NCI-H1092 (cell line): ENCODE results near the gene RIC1.
"Not testable (repeated sequence)": the region's sequence is repeated elsewhere in the genome, so short reads cannot be mapped to it uniquely, and the experiment has no call there.

Experiments
- DNase-seq: peaks from one replicate; lab custom pipeline; 2025; lab: John Stamatoyannopoulos, UW

RIC1 gene

GRCh38 chr9:5790923-5791322 is 162.0 kb downstream of the RIC1 start:
- DNase-seq = no peak

DNA sequence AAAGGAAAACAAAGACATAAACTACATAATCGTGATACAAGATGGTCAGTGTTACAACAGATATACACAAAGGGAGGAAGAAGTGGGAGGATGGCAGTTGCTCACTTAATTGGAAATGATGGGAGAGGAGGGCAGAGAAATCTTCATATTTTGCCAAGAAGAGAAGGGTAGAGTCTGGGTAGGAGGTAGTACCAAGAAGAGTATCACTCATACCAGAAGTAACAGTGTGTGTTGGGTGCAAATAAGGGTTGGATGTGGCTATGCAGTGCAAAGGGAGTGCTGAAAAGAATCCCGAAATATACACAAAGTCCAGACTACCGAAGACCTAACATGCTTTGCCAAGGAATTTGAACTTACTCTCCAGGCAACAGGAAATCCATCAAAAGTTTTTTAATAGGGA is 163.0 kb downstream of the RIC1 start:
- no peak for DNase-seq

DNA sequence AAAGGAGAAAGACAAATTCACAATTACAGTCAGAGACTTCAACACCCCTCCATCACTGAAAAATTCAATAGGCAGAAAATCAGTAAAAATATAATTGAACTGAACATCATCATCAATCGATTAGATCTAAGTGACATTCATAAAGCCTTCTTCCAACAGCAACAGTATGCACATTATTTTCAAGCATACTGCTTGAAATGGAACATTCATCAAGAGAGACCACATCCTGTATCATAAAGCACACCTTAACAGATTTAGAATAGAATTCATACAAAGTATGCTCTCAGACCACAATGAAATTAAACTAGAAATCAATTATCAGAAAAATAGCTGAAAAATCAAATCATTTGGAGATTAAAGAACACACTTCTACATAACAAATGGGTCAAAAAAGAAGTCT is 164.9 kb downstream of the RIC1 start:
- DNase-seq = no peak

- no peak for DNase-seq
Observed at GRCh38 chr9:5796298-5796697, 167.4 kb downstream of the RIC1 start.

DNA sequence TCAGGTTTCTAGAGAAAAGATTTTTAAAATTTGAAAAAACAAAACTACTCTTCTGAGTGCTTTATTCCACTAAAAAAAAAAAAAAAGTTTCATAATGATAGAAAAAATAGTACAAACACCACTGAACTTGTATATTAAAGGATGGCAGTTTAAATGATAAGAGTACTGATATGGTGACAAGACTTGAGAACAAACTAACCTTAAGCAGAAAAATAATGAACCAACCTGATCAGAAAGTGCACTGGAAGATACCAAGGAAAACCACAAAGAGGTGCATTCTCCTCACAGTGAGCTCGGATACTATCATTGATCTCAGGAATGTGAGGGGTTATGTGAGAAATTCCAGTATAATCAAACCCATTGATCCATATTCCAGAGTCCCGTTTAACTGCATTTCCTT is 169.7 kb downstream of the RIC1 start:
- no peak for DNase-seq

DNA sequence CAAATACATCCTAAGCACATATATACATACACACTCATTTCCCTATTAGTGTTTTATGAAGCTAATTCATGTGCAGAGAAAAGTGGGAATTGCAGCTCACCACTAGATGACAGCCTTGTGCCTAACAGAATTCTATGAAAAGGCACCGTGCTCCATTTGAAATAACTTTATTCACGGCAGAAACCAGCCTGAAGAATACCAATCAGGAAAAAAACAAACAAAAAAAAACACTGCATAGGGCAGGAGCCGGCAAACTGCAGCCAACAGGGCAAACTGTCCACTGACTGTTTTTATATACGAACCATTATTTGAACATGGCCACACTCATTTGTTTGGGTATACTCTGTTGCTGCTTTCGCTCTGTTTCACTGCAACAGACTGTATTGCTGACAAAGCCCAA is 170.4 kb downstream of the RIC1 start:
- no peak for DNase-seq

DNA sequence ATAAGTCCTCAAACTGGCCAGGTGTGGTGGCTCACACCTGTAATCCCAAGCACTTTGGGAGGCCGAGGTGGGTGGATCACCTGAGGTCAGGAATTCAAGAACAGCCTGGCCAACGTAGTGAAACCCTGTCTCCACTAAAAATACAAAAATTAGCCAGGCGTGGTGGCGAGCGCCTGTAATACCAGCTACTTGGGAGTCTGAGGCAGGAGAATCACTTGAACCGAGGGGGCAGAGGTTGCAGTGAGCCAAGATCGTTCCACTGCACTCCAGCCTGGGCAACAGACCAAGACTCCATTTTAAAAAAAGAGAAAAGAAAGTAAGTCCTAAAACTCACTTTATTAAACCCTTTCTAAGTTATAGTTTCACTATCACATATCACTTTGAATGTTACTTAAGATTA is 171.5 kb downstream of the RIC1 start:
- DNase-seq = not testable (repeated sequence)

GRCh38 chr9:5800969-5801738 is 172.2 kb downstream of the RIC1 start:
- DNase-seq = no peak

DNA sequence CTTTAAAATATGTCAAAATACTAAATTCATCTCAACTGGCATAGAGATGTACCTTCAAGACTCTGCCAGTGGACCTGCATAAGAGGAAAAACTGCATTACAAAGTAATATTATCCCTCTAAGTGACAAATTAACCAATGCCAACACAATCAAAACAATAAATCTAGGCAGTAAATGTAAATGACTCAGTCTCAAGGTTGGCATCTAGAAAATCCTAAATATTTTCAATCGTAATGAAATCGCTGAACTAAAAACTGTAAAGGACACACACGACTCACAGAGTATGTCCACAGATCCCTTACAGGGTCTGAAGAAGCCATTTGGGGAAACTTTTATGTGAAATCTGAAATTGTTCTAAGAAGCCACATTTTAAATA is 172.8 kb downstream of the RIC1 start:
- no peak for DNase-seq

DNA sequence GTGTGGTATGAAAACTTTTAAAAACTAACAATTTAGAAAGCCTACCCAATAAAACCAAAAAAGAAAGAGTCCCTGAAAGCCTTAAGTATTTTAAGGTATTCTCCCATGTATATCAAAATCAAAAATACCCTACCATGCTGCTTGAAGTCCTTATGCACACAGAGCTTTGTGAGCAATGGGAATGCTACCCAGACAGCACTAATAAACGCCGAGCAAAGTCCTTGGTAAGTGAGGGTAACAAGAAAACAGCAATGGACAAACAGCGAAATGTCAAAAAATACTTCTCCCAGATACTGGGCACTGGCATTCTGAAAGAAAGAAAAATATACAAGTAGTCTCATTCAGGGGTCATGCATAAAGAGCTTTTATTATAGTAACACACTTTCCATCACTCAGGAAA is 176.6 kb downstream of the RIC1 start:
- DNase-seq = no peak

DNA sequence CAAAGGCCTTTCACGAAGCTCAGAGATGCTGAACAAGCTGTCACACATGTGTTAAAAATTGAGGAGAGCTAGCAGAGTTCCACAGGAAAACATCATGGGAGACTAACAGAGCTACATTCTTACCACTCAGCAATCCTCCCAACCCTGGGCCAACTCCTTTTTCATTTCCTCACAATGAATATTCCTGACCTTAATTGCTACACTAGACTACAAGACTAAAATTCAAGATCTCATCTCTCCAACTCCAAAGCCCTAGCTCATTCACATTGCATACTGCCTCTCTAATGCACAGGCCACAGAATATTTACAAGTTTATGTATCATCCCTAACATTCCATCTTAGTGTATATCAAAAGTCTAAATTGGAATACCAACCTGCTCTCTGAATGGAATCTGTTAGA is 182.8 kb downstream of the RIC1 start:
- no peak for DNase-seq

- no peak for DNase-seq
Observed at GRCh38 chr9:5813824-5814223, 184.9 kb downstream of the RIC1 start.

GRCh38 chr9:5815461-5815860 is 186.6 kb downstream of the RIC1 start:
- DNase-seq = no peak

- DNase-seq = no peak
Observed at GRCh38 chr9:5817862-5818261, 189.0 kb downstream of the RIC1 start.

DNA sequence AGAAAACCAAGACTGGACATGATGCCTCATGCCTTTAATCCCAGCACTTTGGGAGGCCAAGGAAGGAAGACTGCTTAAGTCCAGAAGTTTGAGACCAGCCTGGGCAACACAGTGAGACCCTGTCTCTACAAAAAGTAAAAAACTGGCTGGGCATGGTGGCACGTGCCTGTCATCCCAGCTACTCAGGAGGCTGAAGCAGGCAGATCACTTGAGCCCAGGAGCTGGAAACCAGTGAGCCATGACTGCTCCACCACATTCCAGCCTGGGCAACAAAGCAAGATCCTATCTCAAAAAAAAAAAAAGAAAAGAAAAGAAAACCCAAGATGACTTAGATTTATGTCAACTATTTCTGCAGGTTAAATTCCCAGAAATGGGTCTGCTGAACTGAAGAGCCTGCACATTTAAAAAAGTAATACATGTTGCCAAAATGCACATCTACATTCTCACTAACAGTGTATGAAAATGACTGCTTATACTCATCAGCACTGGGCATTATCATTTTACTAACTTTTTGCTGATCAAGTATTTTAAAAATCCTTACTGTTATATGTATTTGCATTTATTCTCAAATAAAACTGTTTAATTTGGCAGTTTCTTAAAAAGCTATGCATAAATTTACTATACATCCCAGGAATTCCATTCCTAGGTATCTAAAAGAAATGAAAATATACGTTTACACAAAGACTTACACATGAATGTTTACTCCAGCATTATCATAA is 189.7 kb downstream of the RIC1 start:
- no peak for DNase-seq

DNA sequence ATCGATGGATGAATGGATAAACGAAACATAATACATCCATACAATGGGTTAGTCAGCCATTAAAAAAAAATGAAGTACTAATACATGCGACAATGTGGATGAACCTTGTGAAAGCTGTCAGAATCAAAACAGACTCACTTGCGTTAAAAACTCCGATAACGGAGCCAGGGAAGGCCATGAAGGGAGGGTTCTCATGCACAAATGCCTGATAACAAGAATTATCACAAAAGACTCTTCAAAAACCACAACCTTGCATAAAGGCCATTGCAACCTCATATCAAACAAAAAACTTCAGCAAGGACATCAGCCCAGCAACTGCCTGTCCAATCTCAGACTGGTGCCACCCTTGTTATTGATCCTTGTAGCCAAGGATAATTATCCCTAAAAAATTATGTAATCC is 190.3 kb downstream of the RIC1 start:
- no peak for DNase-seq

DNA sequence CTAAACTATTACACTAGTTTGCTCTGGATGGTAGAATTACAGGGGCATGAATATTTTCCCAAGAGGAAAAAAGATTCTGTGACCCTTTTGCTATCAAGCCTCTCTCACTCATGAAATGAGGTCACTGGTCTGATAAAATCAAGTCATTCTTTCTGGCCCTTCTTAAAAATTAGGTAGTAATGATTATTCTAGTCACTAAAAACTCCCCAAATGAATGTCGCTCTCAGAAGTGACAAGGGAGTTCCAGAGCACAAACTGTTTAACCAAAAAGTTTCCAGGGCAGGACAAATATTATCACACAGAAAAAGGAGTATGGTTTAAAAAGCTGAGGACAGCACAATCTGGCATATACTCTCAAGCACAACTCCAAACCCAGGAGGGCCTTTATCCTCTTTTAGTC is 191.5 kb downstream of the RIC1 start:
- no peak for DNase-seq

DNA sequence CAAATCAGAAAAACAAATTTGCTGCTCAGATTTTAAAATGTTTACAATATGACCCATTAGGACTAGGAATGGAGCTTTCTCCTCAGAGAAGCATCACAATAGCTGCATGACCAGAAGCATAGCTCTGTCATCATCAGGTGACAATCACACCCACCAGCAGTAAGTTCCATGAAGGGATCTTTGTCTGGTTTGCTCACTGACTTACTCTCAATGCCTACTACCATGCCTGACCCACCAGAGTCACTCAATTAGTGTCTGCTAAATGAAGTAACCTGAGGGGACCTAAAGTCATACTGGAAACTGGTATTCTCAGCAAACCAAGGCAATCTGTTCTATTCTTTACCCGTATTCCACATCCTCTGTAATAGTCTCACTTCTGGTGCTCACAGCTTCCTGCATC is 196.3 kb downstream of the RIC1 start:
- no peak for DNase-seq
